Fibroblast of lung (primary cell): Measurements from ENCODE around the gene MAGI2.

Source experiments
- EZH2 ChIP-seq: IDR thresholded peaks from 2 replicates; pipeline ENCODE4 v1.5.1; 2012; ENCODE audit warnings: low read length, control low read depth, mild to moderate bottlenecking; ENCODE audit errors: missing control alignments
- TF ChIP-seq, protein P1 (sequence below), 2 donors: IDR thresholded peaks in 1 of 2; conservative IDR thresholded peaks in 1 of 2; 1 replicate in 1 of 2; 2 replicates in 1 of 2; pipeline ENCODE4 v1.5.1; 2011 to 2012; ENCODE audit warnings: low read length in 2 of 2, control low read depth in 1 of 2, inconsistent platforms in 1 of 2, low read depth in 1 of 2, mild to moderate bottlenecking in 1 of 2

DNA sequence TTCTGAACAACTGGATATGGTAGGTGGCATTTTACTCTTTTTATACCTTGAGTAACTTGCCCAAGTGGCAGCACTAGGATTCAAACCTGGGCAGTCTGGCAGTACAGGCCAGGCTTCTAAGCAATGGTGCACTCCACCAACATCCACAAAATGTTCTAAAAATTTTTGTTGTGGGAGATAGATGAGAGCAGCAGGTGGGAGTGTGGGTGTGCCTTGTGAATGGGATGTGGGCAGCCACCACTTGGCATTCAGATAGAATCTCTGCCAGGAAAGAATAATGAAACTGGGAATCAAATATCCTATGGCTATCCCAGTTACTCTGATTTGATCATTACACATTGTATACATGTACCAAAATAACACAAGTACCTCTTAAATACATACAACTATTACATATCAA lies 810.7 kb downstream of the MAGI2 start:
- TF ChIP-seq, protein P1, sequence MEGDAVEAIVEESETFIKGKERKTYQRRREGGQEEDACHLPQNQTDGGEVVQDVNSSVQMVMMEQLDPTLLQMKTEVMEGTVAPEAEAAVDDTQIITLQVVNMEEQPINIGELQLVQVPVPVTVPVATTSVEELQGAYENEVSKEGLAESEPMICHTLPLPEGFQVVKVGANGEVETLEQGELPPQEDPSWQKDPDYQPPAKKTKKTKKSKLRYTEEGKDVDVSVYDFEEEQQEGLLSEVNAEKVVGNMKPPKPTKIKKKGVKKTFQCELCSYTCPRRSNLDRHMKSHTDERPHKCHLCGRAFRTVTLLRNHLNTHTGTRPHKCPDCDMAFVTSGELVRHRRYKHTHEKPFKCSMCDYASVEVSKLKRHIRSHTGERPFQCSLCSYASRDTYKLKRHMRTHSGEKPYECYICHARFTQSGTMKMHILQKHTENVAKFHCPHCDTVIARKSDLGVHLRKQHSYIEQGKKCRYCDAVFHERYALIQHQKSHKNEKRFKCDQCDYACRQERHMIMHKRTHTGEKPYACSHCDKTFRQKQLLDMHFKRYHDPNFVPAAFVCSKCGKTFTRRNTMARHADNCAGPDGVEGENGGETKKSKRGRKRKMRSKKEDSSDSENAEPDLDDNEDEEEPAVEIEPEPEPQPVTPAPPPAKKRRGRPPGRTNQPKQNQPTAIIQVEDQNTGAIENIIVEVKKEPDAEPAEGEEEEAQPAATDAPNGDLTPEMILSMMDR (conservative IDR thresholded peaks at IDR 0.05 in 1 of 2, IDR thresholded peaks at IDR 0.05 in 1 of 2; ENCODE audit: low read depth in 1 of 2, low read length in 2 of 2) = no peak
- no peak for TF ChIP-seq EZH2
